Measurements from ENCODE around the gene MSH6. TPM values are rescaled to one million over a fixed set of nuclear protein-coding genes. Genes with fewer than 3 reads are reported as not detected.

The MSH6 gene
- total and polyA plus RNA-seq, 2 of the 8 experiments (the other 6 are each of a cell fraction or from before 2014, with no cell fraction given), result 45.8 to 301 TPM

- 93% methylated on average over 10 of the region's 10 CpGs; no CpG with 5 or more reads in 1 of the 2 experiments for WGBS, 2 experiments (ENCODE audit: extremely low coverage in 1 of 2, insufficient coverage in 1 of 2, insufficient read length in 1 of 2, insufficient replicate concordance in 2 of 2, low coverage in 1 of 2, low lambda C conversion rate in 2 of 2, missing lambda C conversion rate in 1 of 2)
- Histone ChIP-seq H3K4me2 (ENCODE audit: insufficient read depth in 1 of 2, low read depth in 2 of 2, low read length in 2 of 2) (no peak overlapping the region), H3K27ac (ENCODE audit: low read depth, low read length) (no peak overlapping the region), H3K4me1 (replicated peaks in 1 of 4; ENCODE audit: control insufficient read depth in 3 of 4, insufficient read depth in 4 of 4, low read length in 3 of 4) (no peaks in the 10 kb centered on the region), H3K56ac (replicated peaks; ENCODE audit: insufficient read length, low read depth, low read length) (no peak overlapping the region), H3K36me3 (ENCODE audit: control insufficient read depth in 2 of 4, insufficient read depth in 4 of 4, low read length in 3 of 4) (peaks cover 10 to 58% (median 22%) of the 10 kb centered on the region in 4 experiments; a peak in 7 of 8 replicates), H2BK12ac (ENCODE audit: low read depth, low read length) (no peak overlapping the region), H2BK15ac (ENCODE audit: low read length) (no peak overlapping the region), H2BK120ac (replicated peaks; ENCODE audit: low read depth, low read length) (no peak overlapping the region), H3K9ac (replicated peaks in 1 of 4; ENCODE audit: extremely low read depth in 1 of 4, low read depth in 3 of 4, low read length in 3 of 4) (no peak overlapping the region), H3K9me3 (ENCODE audit: insufficient read depth in 2 of 2, low read depth in 1 of 2, low read length in 1 of 2) (no peaks in the 10 kb centered on the region), H4K8ac (ENCODE audit: extremely low read depth, insufficient read depth, low read length) (no peak overlapping the region), H3K27me3 (replicated peaks in 1 of 4; ENCODE audit: control insufficient read depth in 3 of 4, extremely low read depth in 1 of 4, insufficient read depth in 3 of 4, low read length in 3 of 4) (no peaks in the 10 kb centered on the region), H2AFZ (ENCODE audit: low read length) (no peak overlapping the region), H4K5ac (ENCODE audit: insufficient read length, low read depth, low read length) (no peak overlapping the region), H3K14ac (ENCODE audit: insufficient read length) (no peak overlapping the region), H3K18ac (ENCODE audit: extremely low read depth, low read length) (no peak overlapping the region), H3K79me1 (ENCODE audit: low read depth, low read length) (no peaks in the 10 kb centered on the region), H3K4ac (replicated peaks; ENCODE audit: insufficient read length, low read depth, low read length) (no peak overlapping the region), H3K23ac (ENCODE audit: insufficient read length) (no peak overlapping the region), H3K79me2 (ENCODE audit: control insufficient read depth in 1 of 2, insufficient read depth in 2 of 2, low read length in 2 of 2) (no peaks in the 10 kb centered on the region), H4K91ac (replicated peaks; ENCODE audit: insufficient read length, low read length) (no peak overlapping the region), H3K4me3 (ENCODE audit: extremely low read depth in 1 of 4, insufficient read depth in 2 of 4, low read depth in 3 of 4, low read length in 4 of 4) (no peak overlapping the region), H3K23me2 (ENCODE audit: low read depth, low read length) (no peaks in the 10 kb centered on the region), H4K20me1 (replicated peaks in 1 of 2; ENCODE audit: control insufficient read depth in 1 of 2, insufficient read depth in 2 of 2, low read length in 2 of 2) (peaks cover 0 to 2% of the 10 kb centered on the region in 2 experiments), H2BK5ac (ENCODE audit: low read depth, low read length) (no peak overlapping the region), H2BK20ac (ENCODE audit: low read length) (no peak overlapping the region), H2AK5ac (ENCODE audit: low read depth, low read length) (no peak overlapping the region)
- TF ChIP-seq POLR2AphosphoS5 (IDR thresholded peaks at IDR 0.05; ENCODE audit: low read depth, low read length) (peak; percentile 20; the same call in 1 of the 2 replicates), EZH2 (IDR thresholded peaks at IDR 0.05; ENCODE audit: low read depth, low read length, severe bottlenecking) (no peak)
- DNase-seq (ENCODE audit: low read depth in 1 of 2, low spot score in 2 of 2) (no peak), FAIRE-seq (no peak)
- CTCF ChIA-PET (ENCODE audit: partially characterized antibody), result interaction anchor here (0.8 kb wide), 1 partner anchor 12 kb away, joined by 3 read pairs; no protein-coding TSS in a partner anchor
- POLR2A ChIA-PET (ENCODE audit: partially characterized antibody), result interaction anchor here (0.9 to 2.2 kb wide), 5 partner anchors 10 to 33 kb away, joined by 3 to 6 read pairs (median 4); partner anchors contain the start of gene MSH6
Observed at GRCh38 chr2:47815764-47816163, 32.8 kb downstream of the MSH6 start.

Data from H1 (cell line).